GM12878 (cell line): Measurements from ENCODE around the gene INPP5D.

Experiments
- CHD4 ChIP-seq: fragments of 200-600 bp; sonication (generic); IDR thresholded peaks from 2 replicates; pipeline ENCODE4 v1.6.1; 2016; ENCODE audit warnings: mild to moderate bottlenecking
- EZH2 ChIP-seq: IDR thresholded peaks from 2 replicates; pipeline ENCODE4 v1.6.1; 2012; ENCODE audit warnings: low read depth, mild to moderate bottlenecking, control low read depth, inconsistent platforms, low read length, borderline replicate concordance; ENCODE audit not compliant: control insufficient read depth
- NFIC ChIP-seq: IDR thresholded peaks from 2 replicates; pipeline ENCODE4 v1.6.1; 2012; ENCODE audit warnings: low read depth, mild to moderate bottlenecking, inconsistent platforms, low read length, moderate library complexity
- NR2C2 ChIP-seq: IDR thresholded peaks from 2 replicates; pipeline ENCODE4 v1.6.1; 2011; ENCODE audit warnings: borderline replicate concordance, low read depth; ENCODE audit not compliant: control insufficient read depth, insufficient read length
- PAX8 ChIP-seq: fragments of 450-650 bp; IDR thresholded peaks from 2 replicates; pipeline ENCODE4 v1.6.1; 2017; ENCODE audit warnings: mild to moderate bottlenecking, moderate library complexity
- TCF12 ChIP-seq: IDR thresholded peaks from 2 replicates; pipeline ENCODE4 v1.6.1; 2011; ENCODE audit warnings: low read depth, mild to moderate bottlenecking, low read length
- TF ChIP-seq, protein P1 (sequence below), 3 experiments: IDR thresholded peaks in 2 of 3; conservative IDR thresholded peaks in 1 of 3; 2 replicates each; pipeline ENCODE4 v1.5.1; 2011; ENCODE audit warnings: low read depth in 3 of 3, low read length in 3 of 3, mild to moderate bottlenecking in 3 of 3, control low read depth in 2 of 3, moderate library complexity in 2 of 3, inconsistent platforms in 1 of 3, mixed read lengths in 1 of 3; ENCODE audit not compliant: control insufficient read depth in 2 of 3, insufficient read depth in 1 of 3; ENCODE audit errors: extremely low read depth in 1 of 3
- TF ChIP-seq, protein P2 (sequence below): IDR thresholded peaks from 2 replicates; pipeline ENCODE4 v1.6.1; 2012; ENCODE audit warnings: low read depth, low read length, improper control_type of control experiment

DNA sequence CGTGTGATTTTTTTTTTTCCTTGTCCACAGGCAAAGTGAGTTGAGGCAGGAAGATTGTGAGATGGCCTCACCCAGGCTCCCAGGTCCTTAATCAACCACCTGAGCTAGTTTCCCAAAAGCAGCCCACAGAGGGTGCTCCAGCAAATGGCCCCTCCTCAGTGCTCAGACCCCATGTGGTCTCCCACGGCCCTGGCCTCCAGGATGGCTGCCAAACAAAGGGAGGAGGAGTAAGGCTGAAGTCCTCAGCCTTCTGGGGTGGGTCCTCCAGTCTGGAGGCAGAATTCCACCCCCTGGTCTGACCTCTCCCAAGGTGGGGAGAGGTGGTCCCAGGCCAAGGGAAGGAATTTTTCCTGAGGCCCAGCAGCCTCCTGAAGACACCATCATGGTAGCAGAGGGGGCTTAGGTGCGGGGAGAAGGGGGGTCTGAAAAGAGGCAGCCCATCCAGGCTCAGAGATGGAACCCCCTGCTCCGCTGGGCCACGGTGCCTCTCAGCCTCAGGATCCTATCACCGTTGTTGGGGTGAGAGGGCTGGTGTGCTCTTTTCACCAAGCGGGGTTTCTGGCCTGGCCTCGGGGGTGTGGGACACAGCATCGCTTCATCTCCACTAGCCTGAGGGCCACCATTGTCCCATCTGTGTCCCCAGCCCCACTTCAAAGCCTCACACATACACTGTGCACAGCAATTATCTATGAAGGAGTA is 49.4 kb upstream of the INPP5D start:
- TF ChIP-seq, protein P1, sequence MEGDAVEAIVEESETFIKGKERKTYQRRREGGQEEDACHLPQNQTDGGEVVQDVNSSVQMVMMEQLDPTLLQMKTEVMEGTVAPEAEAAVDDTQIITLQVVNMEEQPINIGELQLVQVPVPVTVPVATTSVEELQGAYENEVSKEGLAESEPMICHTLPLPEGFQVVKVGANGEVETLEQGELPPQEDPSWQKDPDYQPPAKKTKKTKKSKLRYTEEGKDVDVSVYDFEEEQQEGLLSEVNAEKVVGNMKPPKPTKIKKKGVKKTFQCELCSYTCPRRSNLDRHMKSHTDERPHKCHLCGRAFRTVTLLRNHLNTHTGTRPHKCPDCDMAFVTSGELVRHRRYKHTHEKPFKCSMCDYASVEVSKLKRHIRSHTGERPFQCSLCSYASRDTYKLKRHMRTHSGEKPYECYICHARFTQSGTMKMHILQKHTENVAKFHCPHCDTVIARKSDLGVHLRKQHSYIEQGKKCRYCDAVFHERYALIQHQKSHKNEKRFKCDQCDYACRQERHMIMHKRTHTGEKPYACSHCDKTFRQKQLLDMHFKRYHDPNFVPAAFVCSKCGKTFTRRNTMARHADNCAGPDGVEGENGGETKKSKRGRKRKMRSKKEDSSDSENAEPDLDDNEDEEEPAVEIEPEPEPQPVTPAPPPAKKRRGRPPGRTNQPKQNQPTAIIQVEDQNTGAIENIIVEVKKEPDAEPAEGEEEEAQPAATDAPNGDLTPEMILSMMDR (IDR thresholded peaks at IDR 0.05 in 2 of 3, conservative IDR thresholded peaks at IDR 0.05 in 1 of 3; ENCODE audit: control insufficient read depth in 2 of 3, extremely low read depth in 1 of 3, insufficient read depth in 1 of 3, low read depth in 3 of 3, low read length in 3 of 3) = no peak
- TF ChIP-seq CHD4 = no peak
- TF ChIP-seq, protein P2, sequence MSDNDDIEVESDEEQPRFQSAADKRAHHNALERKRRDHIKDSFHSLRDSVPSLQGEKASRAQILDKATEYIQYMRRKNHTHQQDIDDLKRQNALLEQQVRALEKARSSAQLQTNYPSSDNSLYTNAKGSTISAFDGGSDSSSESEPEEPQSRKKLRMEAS = no peak
- TF ChIP-seq PAX8 = no peak
- no peak for TF ChIP-seq NR2C2
- no peak for TF ChIP-seq TCF12
- TF ChIP-seq EZH2 = no peak
- no peak for TF ChIP-seq NFIC
